Heart right ventricle (tissue), 16 donors: Measurements from ENCODE around the gene PKNOX2. TPM values are rescaled to one million over a fixed set of nuclear protein-coding genes. Genes with fewer than 3 reads are reported as not detected.

Experiments
- ATAC-seq, 8 donors: fragments of 200-7000 bp; cut with Tn5 transposase; one replicate each; pipeline ENCODE4 v1.9.1; 2020; ENCODE audit warnings: mild to moderate bottlenecking in 8 of 8, moderate library complexity in 8 of 8, moderate number of reproducible peaks in 1 of 8
- DNase-seq, 2 donors: peaks; one replicate each; pipeline ENCODE4 v3.0.0-alpha.2; 2020
- H3K27ac ChIP-seq, 10 donors: fragments of 200-600 bp; sonication (generic) in 2 of 10; one replicate each; pipeline versions ENCODE4 v1.5.0 to v1.8.0; 2020 to 2022; ENCODE audit warnings: mild to moderate bottlenecking in 3 of 10
- H3K27me3 ChIP-seq, 7 donors: fragments of 200-600 bp; one replicate each; pipeline ENCODE4 v1.8.0; 2021 to 2022; ENCODE audit warnings: mild to moderate bottlenecking in 2 of 7
- H3K36me3 ChIP-seq, 9 donors: fragments of 200-600 bp; sonication (generic) in 1 of 9; one replicate each; pipeline versions ENCODE4 v1.5.0 to v1.8.0; 2020 to 2022; ENCODE audit warnings: mild to moderate bottlenecking in 2 of 9
- H3K4me1 ChIP-seq, 9 donors: fragments of 200-600 bp; sonication (generic) in 1 of 9; one replicate each; pipeline versions ENCODE4 v1.5.0 to v1.8.0; 2020 to 2022; ENCODE audit warnings: mild to moderate bottlenecking in 4 of 9
- H3K4me3 ChIP-seq, 10 donors: fragments of 200-600 bp; sonication (generic) in 2 of 10; one replicate each; pipeline versions ENCODE4 v1.5.0 to v1.8.0; 2020 to 2022; ENCODE audit warnings: mild to moderate bottlenecking in 7 of 10, moderate library complexity in 2 of 10
- H3K9me3 ChIP-seq, 11 donors: fragments of 200-600 bp in 10 of 11; sonication (generic) in 2 of 11; one replicate each; pipeline versions ENCODE4 v1.5.0 to v1.8.0; 2013 to 2022; ENCODE audit warnings: mild to moderate bottlenecking in 2 of 11, control low read depth in 1 of 11, moderate library complexity in 1 of 11
- CTCF ChIP-seq, 9 donors: fragments of 200-600 bp; sonication (generic) in 2 of 9; IDR thresholded peaks; one replicate each; pipeline versions ENCODE4 v1.5.0 to v1.8.0; 2021 to 2022; ENCODE audit warnings: antibody characterized with exemption in 9 of 9, mild to moderate bottlenecking in 5 of 9, moderate library complexity in 1 of 9
- WGBS, 2 donors: extraction: QIAGEN DNeasy Blood & Tissue Kit; methylation state at CpG; one replicate each; pipeline ENCODE4 v1.1.7; 2013; ENCODE audit warnings: inconsistent platforms in 1 of 2; 5-methylcytosine and 5-hydroxymethylcytosine counted together
- intact Hi-C, 10 donors: fragments of 100-400 bp; cut with DNase I; formaldehyde crosslinking; loops; one replicate each; pipeline versions ENCODE4 v1.11.1 to v1.14.2; 2022
- polyA plus RNA-seq, 2 donors: library from polyadenylated mRNA; stranded (reverse); fragments of 200-250 nt; gene quantifications; one replicate each; pipeline ENCODE4 v1.2.3, GENCODE V29; 2013
- total RNA-seq, 10 donors: library from RNA; stranded (reverse); fragmentation: NEBNext Ultra II Directional in 3 of 10; extraction: Animal tissue kit (Norgen Biotek cat#: 25700) in 3 of 10; gene quantifications; one replicate each; pipeline versions ENCODE4 v1.2.1 to v1.2.4, GENCODE V29; 2021 to 2023
- donor health status: Arrhythmogenic right ventricular cardiomyopathy.
- donor health status: ischemic (EF 13 %, LVEDD 7.1; RV severe dilation, severe dysfunction).
- donor health status: healthy with polysubstance abuse.
- donor health status: DM: no; HTN: yes; CAD: no.
- donor health status: DM: no; HTN: no; CAD: no.
- donor health status: ischemic (EF 25% LVEDD 6.9; RV normal size, moderate dysfunction).
- donor health status: ischemic (EF 25% LVEDD 5.7; RV mildly dilated, moderate dysfunction).
- donor health status: healthy.
- donor health status: DM: yes; HTN: yes; CAD: no.
- donor health status: Ischemic cardiomyopathy.
- donor health status: ischemic (EF 35%, LVEDD 5.7; RV mildly dilated, moderate dysfunction).
- donor health status: nonischemic (EF 11% LVEDD 7.7; RV severe dilation, severe dysfunction).
- donor health status: DM: yes; HTN: yes; CAD: no.
- donor health status: PGD.
- donor health status: ischemic (EF 29% LVEDD 5.4; RV normal size, mild dysfunction).
- donor health status: nonischemic (EF 23%, LVEDD 6.1; RV moderate dilation, normal function).

The PKNOX2 gene
- total and polyA plus RNA-seq, 12 donors: 2.5 to 5.8 (median 4.5) TPM

- Histone ChIP-seq H3K36me3 (no peaks in the 10 kb centered on the region), H3K9me3 (no peaks in the 10 kb centered on the region), H3K4me3 (no peak overlapping the region), H3K4me1 (peaks cover 0 to 9% (median 6%) of the 10 kb centered on the region in 9 donors), H3K27me3 (no peaks in the 10 kb centered on the region), H3K27ac (no peak overlapping the region)
- DNase-seq (no peak), ATAC-seq (no peak)
- intact Hi-C loops: no loop called here
- TF ChIP-seq CTCF (IDR thresholded peaks at IDR 0.05): no peak
- WGBS, 2 donors: 91 to 93% methylated on average over 7 of the region's 7 CpGs
These were observed 217.0 kb downstream of the PKNOX2 start for GRCh38 chr11:125381499-125382044.

GRCh38 chr11:125382314-125382791 is 217.8 kb downstream of the PKNOX2 start:
- intact Hi-C loops: no loop called here
- DNase-seq (no peak), ATAC-seq (no peak)
- no peaks in the 10 kb centered on the region for H3K9me3 ChIP-seq
- H3K4me1 ChIP-seq: peaks cover 0 to 2% (median 0%) of the 10 kb centered on the region in 9 donors
- H3K4me3 ChIP-seq: no peak overlapping the region
- no peak overlapping the region for H3K27ac ChIP-seq
- no peaks in the 10 kb centered on the region for H3K36me3 ChIP-seq
- H3K27me3 ChIP-seq: no peaks in the 10 kb centered on the region
- WGBS, 2 donors: 89 to 90% methylated on average over 12 of the region's 12 CpGs
- no peak for TF ChIP-seq CTCF (IDR thresholded peaks at IDR 0.05)

GRCh38 chr11:125382822-125383221 is 218.3 kb downstream of the PKNOX2 start:
- Histone ChIP-seq H3K9me3 (no peaks in the 10 kb centered on the region), H3K36me3 (no peaks in the 10 kb centered on the region), H3K4me3 (no peak overlapping the region), H3K27me3 (no peaks in the 10 kb centered on the region), H3K27ac (no peak overlapping the region), H3K4me1 (no peaks in the 10 kb centered on the region)
- TF ChIP-seq CTCF (IDR thresholded peaks at IDR 0.05): no peak
- 87 to 89% methylated on average over 8 of the region's 8 CpGs for WGBS, 2 donors
- intact Hi-C loops: no loop called here
- no peak for ATAC-seq
- no peak for DNase-seq

GRCh38 chr11:125384825-125385224 is 220.3 kb downstream of the PKNOX2 start:
- DNase-seq (no peak), ATAC-seq (no peak)
- no peak for TF ChIP-seq CTCF (IDR thresholded peaks at IDR 0.05)
- 80 to 81% methylated on average over 4 of the region's 4 CpGs for WGBS, 2 donors
- Histone ChIP-seq H3K9me3 (no peaks in the 10 kb centered on the region), H3K27ac (no peak overlapping the region), H3K4me3 (no peak overlapping the region), H3K36me3 (no peaks in the 10 kb centered on the region), H3K27me3 (no peaks in the 10 kb centered on the region), H3K4me1 (no peaks in the 10 kb centered on the region)
- intact Hi-C loops: no loop called here
